Spleen (tissue), 11 donors: Measurements from ENCODE around the gene AVPR1B. TPM values are rescaled to one million over a fixed set of nuclear protein-coding genes. Genes with fewer than 3 reads are reported as not detected.

Experiments
- DNase-seq: peaks from one replicate; pipeline ENCODE4 v3.0.0-alpha.2; 2020
- H3K27ac ChIP-seq, 8 donors: fragments of 200-600 bp; sonication (generic) in 7 of 8; 1 replicate in 4 of 8; 2 replicates in 4 of 8; pipeline versions ENCODE4 v1.5.0 to v1.8.0; 2016 to 2021; ENCODE audit warnings: inconsistent platforms in 4 of 8, mild to moderate bottlenecking in 4 of 8, moderate library complexity in 1 of 8
- H3K27me3 ChIP-seq, 7 donors: fragments of 200-600 bp; sonication (generic) in 6 of 7; replicated peaks in 1 of 7; 1 replicate in 4 of 7; 2 replicates in 3 of 7; pipeline versions ENCODE4 v1.5.0 to v1.8.0; 2016 to 2021; ENCODE audit warnings: inconsistent platforms in 3 of 7, mild to moderate bottlenecking in 1 of 7
- H3K36me3 ChIP-seq, 6 donors: fragments of 200-600 bp; sonication (generic) in 5 of 6; 1 replicate in 4 of 6; 2 replicates in 2 of 6; pipeline versions ENCODE4 v1.5.0 to v1.8.0; 2016 to 2021; ENCODE audit warnings: inconsistent platforms in 2 of 6
- H3K4me1 ChIP-seq, 6 donors: fragments of 200-600 bp; sonication (generic) in 5 of 6; 1 replicate in 3 of 6; 2 replicates in 3 of 6; pipeline versions ENCODE4 v1.5.0 to v1.8.0; 2016 to 2021; ENCODE audit warnings: inconsistent platforms in 3 of 6
- H3K4me3 ChIP-seq, 8 donors: fragments of 200-600 bp; sonication (generic) in 7 of 8; 1 replicate in 4 of 8; 2 replicates in 4 of 8; pipeline versions ENCODE4 v1.5.0 to v1.8.0; 2016 to 2021; ENCODE audit warnings: inconsistent platforms in 4 of 8, mild to moderate bottlenecking in 4 of 8, moderate library complexity in 2 of 8
- H3K9me3 ChIP-seq, 8 donors: fragments of 200-600 bp; sonication (generic) in 7 of 8; 1 replicate in 4 of 8; 2 replicates in 4 of 8; pipeline versions ENCODE4 v1.5.0 to v1.8.0; 2016 to 2021; ENCODE audit warnings: inconsistent platforms in 4 of 8
- POLR2A ChIP-seq, 3 donors: fragments of 450-650 bp; IDR thresholded peaks; one replicate each; pipeline ENCODE4 v1.5.1; 2017; ENCODE audit warnings: antibody characterized with exemption in 3 of 3, mild to moderate bottlenecking in 1 of 3
- POLR2AphosphoS5 ChIP-seq, 3 donors: sonication (generic); formaldehyde crosslinking; IDR thresholded peaks; one replicate each; pipeline ENCODE4 v1.5.1; 2017; ENCODE audit warnings: antibody characterized with exemption in 3 of 3
- WGBS, 5 donors: extraction: QIAGEN DNeasy Blood & Tissue Kit in 3 of 5; methylation state at CpG; one replicate each; pipeline versions ENCODE4 v1.1.5 to v1.1.7; 2013 to 2018; 5-methylcytosine and 5-hydroxymethylcytosine counted together
- intact Hi-C: fragments of 100-400 bp; cut with DNase I; formaldehyde crosslinking; loops from one replicate; pipeline ENCODE4 v1.15.0; 2023; ENCODE audit warnings: low total_unique reads
- polyA plus RNA-seq, 3 donors: library from polyadenylated mRNA; stranded (reverse); fragments of 200-250 nt; gene quantifications; one replicate each; pipeline ENCODE4 v1.2.1, GENCODE V29; 2013
- total RNA-seq, 7 donors: library from RNA; depleted of rRNA in 3 of 7; stranded (reverse); fragments of >200 nt in 3 of 7; fragmentation: NEBNext Ultra II Directional in 4 of 7; extraction: Animal tissue kit (Norgen Biotek cat#: 25700) in 4 of 7; gene quantifications; one replicate each; pipeline versions ENCODE4 v1.1.0 to v1.2.1, GENCODE V29; 2016 to 2021
- TF ChIP-seq, protein P1 (sequence below), 11 experiments: fragments of 200-600 bp in 7 of 11; fragments of 450-650 bp in 4 of 11; sonication (generic) in 4 of 11; IDR thresholded peaks in 8 of 11; conservative IDR thresholded peaks in 3 of 11; 1 replicate in 7 of 11; 2 replicates in 4 of 11; pipeline versions ENCODE4 v1.4.0 to v1.8.0; 2016 to 2021; ENCODE audit warnings: antibody characterized with exemption in 11 of 11, inconsistent platforms in 4 of 11, mild to moderate bottlenecking in 1 of 11
- donor health status: healthy with polysubstance abuse.
- donor health status: DM: no; HTN: no; CAD: no; lungs with moderate emphysema.
- donor health status: DM: no; HTN: no; CAD: no.
- donor health status: Bipolar disorder and iron deficiency.
- donor health status: healthy.
- donor health status: DM: no; HTN: no; CAD: no.
- donor health status: DM: yes; HTN: yes; CAD: no.

The AVPR1B gene
- total and polyA plus RNA-seq, 10 donors: not detected

DNA sequence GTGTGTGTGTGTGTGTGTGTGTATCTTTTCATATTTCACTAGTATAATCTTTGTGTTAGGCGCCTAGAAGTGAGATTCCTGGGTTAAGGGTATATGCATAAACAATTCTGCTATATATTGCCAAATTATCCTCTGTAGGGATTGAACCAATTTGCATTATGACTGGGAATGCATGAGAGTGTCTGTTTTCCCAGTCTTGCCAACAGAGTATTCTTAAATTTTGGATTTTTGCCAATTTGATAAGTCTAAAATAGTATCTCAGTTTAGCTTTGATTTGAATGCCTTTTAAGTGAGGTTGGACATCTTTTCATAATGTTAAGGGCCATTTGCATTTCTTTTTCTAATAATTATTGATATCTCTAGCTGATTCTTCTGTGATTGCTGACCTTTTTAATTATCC, 8.2 kb upstream of the AVPR1B start:
- peaks cover 0 to 29% (median 5%) of the 10 kb centered on the region in 7 donors for H3K27me3 ChIP-seq
- DNase-seq: no peak
- peaks cover 0 to 22% (median 13%) of the 10 kb centered on the region in 8 donors for H3K9me3 ChIP-seq
- intact Hi-C loops: no loop called here
- H3K4me3 ChIP-seq: no peak overlapping the region
- TF ChIP-seq POLR2A (IDR thresholded peaks at IDR 0.05): no peak
- TF ChIP-seq, protein P1, sequence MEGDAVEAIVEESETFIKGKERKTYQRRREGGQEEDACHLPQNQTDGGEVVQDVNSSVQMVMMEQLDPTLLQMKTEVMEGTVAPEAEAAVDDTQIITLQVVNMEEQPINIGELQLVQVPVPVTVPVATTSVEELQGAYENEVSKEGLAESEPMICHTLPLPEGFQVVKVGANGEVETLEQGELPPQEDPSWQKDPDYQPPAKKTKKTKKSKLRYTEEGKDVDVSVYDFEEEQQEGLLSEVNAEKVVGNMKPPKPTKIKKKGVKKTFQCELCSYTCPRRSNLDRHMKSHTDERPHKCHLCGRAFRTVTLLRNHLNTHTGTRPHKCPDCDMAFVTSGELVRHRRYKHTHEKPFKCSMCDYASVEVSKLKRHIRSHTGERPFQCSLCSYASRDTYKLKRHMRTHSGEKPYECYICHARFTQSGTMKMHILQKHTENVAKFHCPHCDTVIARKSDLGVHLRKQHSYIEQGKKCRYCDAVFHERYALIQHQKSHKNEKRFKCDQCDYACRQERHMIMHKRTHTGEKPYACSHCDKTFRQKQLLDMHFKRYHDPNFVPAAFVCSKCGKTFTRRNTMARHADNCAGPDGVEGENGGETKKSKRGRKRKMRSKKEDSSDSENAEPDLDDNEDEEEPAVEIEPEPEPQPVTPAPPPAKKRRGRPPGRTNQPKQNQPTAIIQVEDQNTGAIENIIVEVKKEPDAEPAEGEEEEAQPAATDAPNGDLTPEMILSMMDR (IDR thresholded peaks at IDR 0.05 in 8 of 11, conservative IDR thresholded peaks at IDR 0.05 in 3 of 11): no peak
- no peak for TF ChIP-seq POLR2AphosphoS5 (IDR thresholded peaks at IDR 0.05)
- H3K27ac ChIP-seq: no peak overlapping the region
- H3K36me3 ChIP-seq: no peaks in the 10 kb centered on the region
- H3K4me1 ChIP-seq: no peaks in the 10 kb centered on the region
- WGBS, 5 donors: 92 to 100% (median 95%) methylated on average over 1 of the region's 1 CpG

DNA sequence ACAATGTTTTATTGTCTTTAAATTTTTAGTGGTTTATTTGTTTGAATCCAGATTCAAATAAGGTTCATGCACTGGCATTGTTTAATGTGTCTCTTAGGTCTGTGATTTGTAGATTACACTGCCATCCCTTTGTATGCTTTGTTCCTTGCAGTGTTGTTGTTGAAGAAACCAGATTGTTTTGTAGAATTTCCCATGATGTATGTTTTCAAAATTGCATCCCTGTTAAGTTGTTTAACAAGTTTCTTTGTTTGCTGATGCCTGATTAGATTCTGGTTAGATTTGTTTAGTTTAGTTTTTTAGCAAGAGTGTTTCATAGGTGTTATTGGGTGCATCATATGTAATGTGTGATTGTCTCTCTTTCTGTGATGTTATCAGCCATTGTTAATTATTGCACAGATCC, 5.5 kb upstream of the AVPR1B start:
- TF ChIP-seq POLR2AphosphoS5 (IDR thresholded peaks at IDR 0.05) (no peak), POLR2A (IDR thresholded peaks at IDR 0.05) (no peak)
- TF ChIP-seq, protein P1 (IDR thresholded peaks at IDR 0.05 in 8 of 11, conservative IDR thresholded peaks at IDR 0.05 in 3 of 11): no peak
- H3K27ac ChIP-seq: no peak overlapping the region
- no peak overlapping the region for H3K4me3 ChIP-seq
- intact Hi-C loops: no loop called here
- H3K4me1 ChIP-seq: peaks cover 2 to 5% (median 4%) of the 10 kb centered on the region in 6 donors
- H3K9me3 ChIP-seq: peaks cover 0 to 23% (median 13%) of the 10 kb centered on the region in 8 donors
- no peaks in the 10 kb centered on the region for H3K36me3 ChIP-seq
- no peak for DNase-seq
- peaks cover 0 to 34% (median 14%) of the 10 kb centered on the region in 7 donors for H3K27me3 ChIP-seq

DNA sequence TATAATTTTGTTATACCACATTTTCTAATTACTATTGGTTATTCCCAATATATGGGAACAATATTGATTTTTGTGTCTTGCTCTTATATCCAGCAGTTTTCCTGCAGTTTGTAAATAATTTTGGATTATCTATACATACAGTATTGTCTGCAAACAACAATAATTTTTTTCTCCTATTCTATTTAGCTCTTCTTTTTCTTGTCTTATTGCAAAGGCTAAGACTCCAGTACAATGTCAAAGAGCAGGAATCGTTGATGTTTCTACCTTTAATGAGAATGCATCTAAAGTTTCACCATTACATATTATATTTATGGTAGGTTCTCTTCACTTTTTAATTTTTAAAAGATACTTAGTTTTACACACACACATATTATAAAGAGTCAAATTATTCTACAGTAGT, 4.1 kb upstream of the AVPR1B start:
- H3K36me3 ChIP-seq: no peaks in the 10 kb centered on the region
- no peak overlapping the region for H3K27ac ChIP-seq
- 68 to 84% (median 77%) methylated on average over 1 of the region's 1 CpG for WGBS, 5 donors
- TF ChIP-seq, protein P1 (IDR thresholded peaks at IDR 0.05 in 8 of 11, conservative IDR thresholded peaks at IDR 0.05 in 3 of 11): no peak
- TF ChIP-seq POLR2A (IDR thresholded peaks at IDR 0.05) (no peak), POLR2AphosphoS5 (IDR thresholded peaks at IDR 0.05) (no peak)
- peaks cover 5 to 16% (median 13%) of the 10 kb centered on the region in 6 donors for H3K4me1 ChIP-seq
- H3K9me3 ChIP-seq: peaks cover 0 to 23% (median 13%) of the 10 kb centered on the region in 8 donors
- no peak overlapping the region for H3K4me3 ChIP-seq
- DNase-seq: no peak
- peaks cover 0 to 40% (median 10%) of the 10 kb centered on the region in 7 donors for H3K27me3 ChIP-seq
- intact Hi-C loops: no loop called here

DNA sequence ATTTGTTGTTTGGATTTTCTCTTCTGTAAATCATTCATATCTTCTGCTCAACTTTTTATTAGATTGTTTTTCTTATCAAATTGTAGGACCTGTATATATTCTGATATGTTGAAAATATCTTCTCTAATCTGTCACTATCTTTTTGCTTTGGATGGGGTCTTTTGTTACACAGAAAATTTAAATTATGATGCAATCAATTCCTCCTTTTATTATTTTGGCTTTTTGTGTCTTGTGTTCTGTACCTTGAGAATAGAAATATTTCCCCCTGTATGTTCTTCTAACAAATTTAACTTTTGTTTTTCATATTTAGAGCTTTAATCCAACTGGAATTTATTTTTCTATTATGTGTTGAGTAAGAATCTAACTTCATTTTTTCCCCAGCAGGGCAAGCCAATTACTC, 3.2 kb upstream of the AVPR1B start:
- Histone ChIP-seq H3K36me3 (no peaks in the 10 kb centered on the region), H3K9me3 (peaks cover 0 to 23% (median 13%) of the 10 kb centered on the region in 8 donors), H3K27me3 (peaks cover 0 to 43% (median 10%) of the 10 kb centered on the region in 7 donors), H3K27ac (no peak overlapping the region), H3K4me1 (peaks cover 5 to 16% (median 13%) of the 10 kb centered on the region in 6 donors), H3K4me3 (no peak overlapping the region)
- TF ChIP-seq POLR2AphosphoS5 (IDR thresholded peaks at IDR 0.05): no peak
- no peak for TF ChIP-seq POLR2A (IDR thresholded peaks at IDR 0.05)
- TF ChIP-seq, protein P1 (IDR thresholded peaks at IDR 0.05 in 8 of 11, conservative IDR thresholded peaks at IDR 0.05 in 3 of 11): no peak
- DNase-seq: no peak
- intact Hi-C loops: no loop called here
